K562 (cell line): ENCODE data around the gene STX2. TPM values are rescaled to one million over a fixed set of nuclear protein-coding genes. Genes with fewer than 3 reads are reported as not detected.

Experiments
- ATAC-seq: fragments of 200-7000 bp; cut with Tn5 transposase; 3 replicates; pipeline ENCODE4 v1.9.1; 2020; ENCODE audit warnings: moderate library complexity
- BruUV-seq: library from RNA; stranded (reverse); fragments of 400-500 nt; replicated peaks from 2 replicates; lab custom pipeline; 2021; lab: Mats Ljungman, UMichigan
- CTCF ChIA-PET: fragments of 300-600 bp; formaldehyde crosslinking; extraction: SDS; loops from one replicate; lab custom pipeline; 2021; ENCODE audit warnings: low intra/inter-chr PET ratio; lab: Yijun Ruan, JAX
- POLR2A ChIA-PET: fragments of 300-600, 350-650 bp; sonication (Branson Sonifier 250); formaldehyde crosslinking; extraction: SDS; loops from one replicate; lab custom pipeline; 2021; ENCODE audit warnings: antibody characterized with exemption, inconsistent platforms; lab: Yijun Ruan, JAX
- DNase-seq, 4 experiments: peaks; one replicate each; pipeline versions ENCODE4 v3.0.0 to v3.0.0-alpha.2; 2011 to 2018; ENCODE audit warnings: low spot score in 3 of 4, mixed read lengths in 3 of 4; ENCODE audit errors: extremely low read depth in 1 of 4
- FAIRE-seq: peaks from 2 replicates; lab custom pipeline; 2011; peaks lifted over from hg19 to GRCh38; lab: Jason Lieb, UNC
- H2AFZ ChIP-seq: 2 replicates; pipeline ENCODE4 v1.6.0; 2011; ENCODE audit warnings: low read depth, low read length, control low read depth, inconsistent platforms
- H3K27ac ChIP-seq: fragments of 200-600 bp; 3 replicates; pipeline ENCODE4 v1.8.0; 2011; ENCODE audit warnings: low read depth, mild to moderate bottlenecking, control low read depth, inconsistent platforms, low read length, moderate library complexity, mixed read lengths; ENCODE audit errors: extremely low read depth
- H3K27me3 ChIP-seq, 2 experiments: fragments of 300-600 bp in 1 of 2; 2 replicates in 1 of 2; 3 replicates in 1 of 2; pipeline versions ENCODE4 v1.6.0 to v1.8.0; 2011; ENCODE audit warnings: inconsistent platforms in 2 of 2, low read length in 2 of 2, mild to moderate bottlenecking in 1 of 2, mixed read lengths in 1 of 2, moderate library complexity in 1 of 2; ENCODE audit not compliant: control insufficient read depth in 2 of 2, insufficient read depth in 2 of 2
- H3K36me3 ChIP-seq: fragments of 300-600 bp; 3 replicates; pipeline ENCODE4 v1.8.0; 2011; ENCODE audit warnings: mild to moderate bottlenecking, low read length, inconsistent platforms; ENCODE audit not compliant: control insufficient read depth, insufficient read depth
- H3K4me1 ChIP-seq, 2 experiments: fragments of 200-600 bp in 1 of 2; replicated peaks in 1 of 2; 2 replicates in 1 of 2; 3 replicates in 1 of 2; pipeline versions ENCODE4 v1.5.1 to v1.8.0; 2011; ENCODE audit warnings: inconsistent platforms in 2 of 2, low read length in 2 of 2, mild to moderate bottlenecking in 1 of 2, mixed read lengths in 1 of 2, moderate library complexity in 1 of 2; ENCODE audit not compliant: control insufficient read depth in 2 of 2, insufficient read depth in 2 of 2
- H3K4me2 ChIP-seq: 2 replicates; pipeline ENCODE4 v1.6.1; 2011; ENCODE audit warnings: low read length, control low read depth, inconsistent platforms, mixed read lengths; ENCODE audit not compliant: insufficient read depth
- H3K4me3 ChIP-seq: fragments of 200-600 bp; sonication (generic), shearing (Covaris generic); 2 replicates; pipeline ENCODE4 v1.5.1; 2016; ENCODE audit warnings: control low read depth, inconsistent platforms
- H3K79me2 ChIP-seq: fragments of 200-600 bp; 3 replicates; pipeline ENCODE4 v1.8.0; 2011; ENCODE audit warnings: low read length, inconsistent platforms; ENCODE audit not compliant: control insufficient read depth, insufficient read depth
- H3K9ac ChIP-seq, 2 experiments: 2 replicates each; pipeline versions ENCODE4 v1.6.0 to v1.6.1; 2011; ENCODE audit warnings: low read depth in 2 of 2, low read length in 2 of 2, control low read depth in 1 of 2, inconsistent platforms in 1 of 2, mild to moderate bottlenecking in 1 of 2, mixed read lengths in 1 of 2; ENCODE audit not compliant: insufficient read depth in 1 of 2
- H3K9me1 ChIP-seq: one replicate; pipeline ENCODE4 v1.6.0; 2011; ENCODE audit warnings: inconsistent platforms, mild to moderate bottlenecking, low read length, moderate library complexity; ENCODE audit not compliant: control insufficient read depth, insufficient read depth
- H3K9me3 ChIP-seq: replicated peaks from 2 replicates; pipeline ENCODE4 v1.5.1; 2011; ENCODE audit warnings: low read depth, low read length, inconsistent platforms; ENCODE audit not compliant: control insufficient read depth, insufficient read depth
- H4K20me1 ChIP-seq: replicated peaks from 2 replicates; pipeline ENCODE4 v1.6.1; 2011; ENCODE audit warnings: low read length, inconsistent platforms, mixed read lengths; ENCODE audit not compliant: control insufficient read depth, insufficient read depth
- C11orf30 ChIP-seq: fragments of 450-650 bp; IDR thresholded peaks from 2 replicates; pipeline ENCODE4 v1.6.1; 2016; ENCODE audit warnings: low read depth, mild to moderate bottlenecking
- CHD2 ChIP-seq: IDR thresholded peaks from 2 replicates; pipeline ENCODE4 v1.6.1; 2011; ENCODE audit warnings: low read depth, low read length
- DPF2 ChIP-seq: fragments of 450-650 bp; IDR thresholded peaks from 2 replicates; pipeline ENCODE4 v1.6.1; 2016
- ETV6 ChIP-seq, 3 experiments: fragments of 150-350 bp in 1 of 3; sonication (generic) in 1 of 3; formaldehyde crosslinking in 1 of 3; IDR thresholded peaks; 2 replicates each; pipeline versions ENCODE4 v1.6.1 to v1.8.0; 2014 to 2022; ENCODE audit warnings: borderline replicate concordance in 2 of 3, low read depth in 2 of 3, antibody characterized with exemption in 1 of 3, low read length in 1 of 3, mild to moderate bottlenecking in 1 of 3, missing genetic modification reagents in 1 of 3
- GATAD2A ChIP-seq: fragments of 450-650 bp; IDR thresholded peaks from 2 replicates; pipeline ENCODE4 v1.6.1; 2017
- NFE2 ChIP-seq: IDR thresholded peaks from 2 replicates; pipeline ENCODE4 v1.6.1; 2014; ENCODE audit warnings: antibody characterized with exemption, low read depth
- SMAD2 ChIP-seq: fragments of 150-350 bp; IDR thresholded peaks from 2 replicates; pipeline ENCODE4 v1.6.1; 2014; ENCODE audit warnings: low read depth, mild to moderate bottlenecking, low read length
- STAT5A ChIP-seq: IDR thresholded peaks from 2 replicates; pipeline ENCODE4 v1.6.1; 2012; ENCODE audit warnings: low read length, inconsistent platforms, borderline replicate concordance
- ZNF217 ChIP-seq: sonication (generic); formaldehyde crosslinking; IDR thresholded peaks from 2 replicates; pipeline ENCODE4 v1.8.0; 2022; ENCODE audit warnings: mild to moderate bottlenecking, missing genetic modification reagents
- WGBS: fragments of 100-300 bp; shearing (Covaris generic); methylation state at CpG from one replicate; pipeline ENCODE4 v1.1.6; 2016; ENCODE audit warnings: low coverage, mixed read lengths; ENCODE audit not compliant: insufficient coverage; ENCODE audit errors: missing lambda C conversion rate; 5-methylcytosine and 5-hydroxymethylcytosine counted together
- in situ Hi-C: fragments of 300-500 bp; cut with MboI; formaldehyde crosslinking; loops from 4 replicates; pipeline ENCODE4 v1.15.0; 2018; ENCODE audit warnings: inconsistent platforms, mixed read lengths
- intact Hi-C: fragments of 100-400 bp; cut with micrococcal nuclease; formaldehyde crosslinking; loops from 2 replicates; pipeline ENCODE4 v1.14.2; 2022
- polyA plus RNA-seq, 8 experiments: library from polyadenylated mRNA; depleted of rRNA in 4 of 8; stranded (reverse) in 5 of 8; unstranded in 3 of 8; fragments of >200 nt; fragmentation: Nextera tagmentation in 2 of 8; fragmentation: Illumina TruSeq in 1 of 8; extraction: Ambion mirVana in 2 of 8; extraction: Trizol in 1 of 8; gene quantifications; 2 replicates each; pipeline versions ENCODE4 v1.2.1 to v1.2.3, GENCODE V29; 2011 to 2014; ENCODE audit warnings: inconsistent platforms in 1 of 8, missing spikeins in 1 of 8
- total RNA-seq, 7 experiments: library from RNA; depleted of rRNA in 6 of 7; stranded (reverse); fragments of >200 nt in 6 of 7; fragmentation: Illumina TruSeq in 2 of 7; extraction: Trizol in 2 of 7; gene quantifications; 2 replicates each; pipeline versions ENCODE4 v1.2.1 to v1.2.3, GENCODE V29; 2011 to 2021; ENCODE audit warnings: low replicate concordance in 1 of 7
- TF ChIP-seq, protein P1 (sequence below), 2 experiments: fragments of 450-650 bp; conservative IDR thresholded peaks; 2 replicates each; pipeline ENCODE4 v1.6.1; 2017; ENCODE audit warnings: mild to moderate bottlenecking in 2 of 2, moderate library complexity in 2 of 2
- TF ChIP-seq, protein P2 (sequence below): sonication (generic); formaldehyde crosslinking; IDR thresholded peaks from 2 replicates; pipeline ENCODE4 v1.4.0; 2020; ENCODE audit warnings: mild to moderate bottlenecking, missing genetic modification reagents
- TF ChIP-seq, protein P3 (sequence below): fragments of 450-650 bp; IDR thresholded peaks from 2 replicates; pipeline ENCODE4 v1.6.1; 2017; ENCODE audit warnings: mild to moderate bottlenecking, moderate library complexity

The STX2 gene
- total and polyA plus RNA-seq, 9 of the 15 experiments (the other 6 are each of a cell fraction or from before 2014, with no cell fraction given) = 22.2 to 54.6 (median 30.8) TPM

GRCh38 chr12:130799051-130799450 is 40.0 kb downstream of the STX2 start:
- peak; percentile 35 for FAIRE-seq
- TF ChIP-seq NFE2 = no peak
- TF ChIP-seq SMAD2 = no peak
- TF ChIP-seq, protein P1, sequence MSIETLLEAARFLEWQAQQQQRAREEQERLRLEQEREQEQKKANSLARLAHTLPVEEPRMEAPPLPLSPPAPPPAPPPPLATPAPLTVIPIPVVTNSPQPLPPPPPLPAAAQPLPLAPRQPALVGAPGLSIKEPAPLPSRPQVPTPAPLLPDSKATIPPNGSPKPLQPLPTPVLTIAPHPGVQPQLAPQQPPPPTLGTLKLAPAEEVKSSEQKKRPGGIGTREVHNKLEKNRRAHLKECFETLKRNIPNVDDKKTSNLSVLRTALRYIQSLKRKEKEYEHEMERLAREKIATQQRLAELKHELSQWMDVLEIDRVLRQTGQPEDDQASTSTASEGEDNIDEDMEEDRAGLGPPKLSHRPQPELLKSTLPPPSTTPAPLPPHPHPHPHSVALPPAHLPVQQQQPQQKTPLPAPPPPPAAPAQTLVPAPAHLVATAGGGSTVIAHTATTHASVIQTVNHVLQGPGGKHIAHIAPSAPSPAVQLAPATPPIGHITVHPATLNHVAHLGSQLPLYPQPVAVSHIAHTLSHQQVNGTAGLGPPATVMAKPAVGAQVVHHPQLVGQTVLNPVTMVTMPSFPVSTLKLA (conservative IDR thresholded peaks at IDR 0.05) = no peak
- no peak for TF ChIP-seq ZNF217 (CRISPR knock-in tag)
- no peak for TF ChIP-seq DPF2
- no peak for TF ChIP-seq ETV6 (IDR thresholded peaks at IDR 0.05; ENCODE audit: borderline replicate concordance in 1 of 2, low read depth in 2 of 2, low read length in 1 of 2)
- TF ChIP-seq ETV6 (CRISPR knock-in tag; IDR thresholded peaks at IDR 0.05; ENCODE audit: borderline replicate concordance) = no peak
- no peak for TF ChIP-seq CHD2
- TF ChIP-seq C11orf30 = no peak
- TF ChIP-seq, protein P2, sequence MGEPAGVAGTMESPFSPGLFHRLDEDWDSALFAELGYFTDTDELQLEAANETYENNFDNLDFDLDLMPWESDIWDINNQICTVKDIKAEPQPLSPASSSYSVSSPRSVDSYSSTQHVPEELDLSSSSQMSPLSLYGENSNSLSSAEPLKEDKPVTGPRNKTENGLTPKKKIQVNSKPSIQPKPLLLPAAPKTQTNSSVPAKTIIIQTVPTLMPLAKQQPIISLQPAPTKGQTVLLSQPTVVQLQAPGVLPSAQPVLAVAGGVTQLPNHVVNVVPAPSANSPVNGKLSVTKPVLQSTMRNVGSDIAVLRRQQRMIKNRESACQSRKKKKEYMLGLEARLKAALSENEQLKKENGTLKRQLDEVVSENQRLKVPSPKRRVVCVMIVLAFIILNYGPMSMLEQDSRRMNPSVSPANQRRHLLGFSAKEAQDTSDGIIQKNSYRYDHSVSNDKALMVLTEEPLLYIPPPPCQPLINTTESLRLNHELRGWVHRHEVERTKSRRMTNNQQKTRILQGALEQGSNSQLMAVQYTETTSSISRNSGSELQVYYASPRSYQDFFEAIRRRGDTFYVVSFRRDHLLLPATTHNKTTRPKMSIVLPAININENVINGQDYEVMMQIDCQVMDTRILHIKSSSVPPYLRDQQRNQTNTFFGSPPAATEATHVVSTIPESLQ = no peak
- TF ChIP-seq STAT5A = no peak
- TF ChIP-seq GATAD2A = no peak
- TF ChIP-seq, protein P3, sequence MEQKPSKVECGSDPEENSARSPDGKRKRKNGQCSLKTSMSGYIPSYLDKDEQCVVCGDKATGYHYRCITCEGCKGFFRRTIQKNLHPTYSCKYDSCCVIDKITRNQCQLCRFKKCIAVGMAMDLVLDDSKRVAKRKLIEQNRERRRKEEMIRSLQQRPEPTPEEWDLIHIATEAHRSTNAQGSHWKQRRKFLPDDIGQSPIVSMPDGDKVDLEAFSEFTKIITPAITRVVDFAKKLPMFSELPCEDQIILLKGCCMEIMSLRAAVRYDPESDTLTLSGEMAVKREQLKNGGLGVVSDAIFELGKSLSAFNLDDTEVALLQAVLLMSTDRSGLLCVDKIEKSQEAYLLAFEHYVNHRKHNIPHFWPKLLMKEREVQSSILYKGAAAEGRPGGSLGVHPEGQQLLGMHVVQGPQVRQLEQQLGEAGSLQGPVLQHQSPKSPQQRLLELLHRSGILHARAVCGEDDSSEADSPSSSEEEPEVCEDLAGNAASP = no peak
- ChIA-PET POLR2A (no interaction called here), CTCF (no interaction called here)
- no peak overlapping the region for H2AFZ ChIP-seq
- no peaks in the 10 kb centered on the region for H3K9me3 ChIP-seq
- no peak overlapping the region for H3K4me2 ChIP-seq
- DNase-seq = no peak
- WGBS = 90% methylated on average over 4 of the region's 4 CpGs
- peaks cover 90% of the 10 kb centered on the region for H3K36me3 ChIP-seq
- H3K27me3 ChIP-seq = no peaks in the 10 kb centered on the region
- in situ Hi-C loops (no loop called here), intact Hi-C loops (no loop called here)
- H3K9ac ChIP-seq = no peak overlapping the region
- H3K27ac ChIP-seq = no peak overlapping the region
- H4K20me1 ChIP-seq = no peaks in the 10 kb centered on the region
- H3K79me2 ChIP-seq = no peaks in the 10 kb centered on the region
- ATAC-seq = no peak
- no peaks in the 10 kb centered on the region for H3K9me1 ChIP-seq
- no peaks in the 10 kb centered on the region for H3K4me1 ChIP-seq
- H3K4me3 ChIP-seq = no peak overlapping the region
- BruUV-seq = no TSS peak
